C4-2B (cell line): ENCODE data around the gene NLRP5.

Experiments used
- CTCF ChIP-seq: fragments of 450-650 bp; conservative IDR thresholded peaks from 2 replicates; pipeline ENCODE4 v1.5.1; 2017; ENCODE audit warnings: mild to moderate bottlenecking
- ZFX ChIP-seq: fragments of 450-650 bp; IDR thresholded peaks from 2 replicates; pipeline ENCODE4 v1.6.1; 2017

GRCh38 chr19:56087647-56088496 is 101.3 kb downstream of the NLRP5 start:
- TF ChIP-seq CTCF, result no peak
- TF ChIP-seq ZFX, result no peak
